ENCODE measurements around the gene HOXA1.

DNA sequence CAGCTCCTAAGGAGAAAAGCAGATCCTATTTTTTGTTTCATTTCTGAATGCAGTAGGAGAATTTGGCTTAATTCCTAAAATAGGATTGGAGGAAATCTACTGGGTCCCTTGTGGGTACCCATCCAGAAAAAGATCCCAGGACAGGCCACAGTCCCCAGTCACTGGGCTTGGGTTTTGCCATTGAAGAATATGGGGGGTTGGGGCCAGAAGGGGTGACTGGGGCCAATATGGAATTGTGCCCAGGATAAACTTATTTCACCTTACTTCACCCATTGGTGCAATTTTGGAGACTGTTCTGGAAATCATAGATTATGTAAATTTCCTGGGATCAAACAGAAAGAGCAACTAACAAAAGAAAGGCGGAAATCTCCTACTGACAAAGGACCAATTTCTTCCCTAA, 42.7 kb upstream of the HOXA1 start:
- TF ChIP-seq, protein P1, sequence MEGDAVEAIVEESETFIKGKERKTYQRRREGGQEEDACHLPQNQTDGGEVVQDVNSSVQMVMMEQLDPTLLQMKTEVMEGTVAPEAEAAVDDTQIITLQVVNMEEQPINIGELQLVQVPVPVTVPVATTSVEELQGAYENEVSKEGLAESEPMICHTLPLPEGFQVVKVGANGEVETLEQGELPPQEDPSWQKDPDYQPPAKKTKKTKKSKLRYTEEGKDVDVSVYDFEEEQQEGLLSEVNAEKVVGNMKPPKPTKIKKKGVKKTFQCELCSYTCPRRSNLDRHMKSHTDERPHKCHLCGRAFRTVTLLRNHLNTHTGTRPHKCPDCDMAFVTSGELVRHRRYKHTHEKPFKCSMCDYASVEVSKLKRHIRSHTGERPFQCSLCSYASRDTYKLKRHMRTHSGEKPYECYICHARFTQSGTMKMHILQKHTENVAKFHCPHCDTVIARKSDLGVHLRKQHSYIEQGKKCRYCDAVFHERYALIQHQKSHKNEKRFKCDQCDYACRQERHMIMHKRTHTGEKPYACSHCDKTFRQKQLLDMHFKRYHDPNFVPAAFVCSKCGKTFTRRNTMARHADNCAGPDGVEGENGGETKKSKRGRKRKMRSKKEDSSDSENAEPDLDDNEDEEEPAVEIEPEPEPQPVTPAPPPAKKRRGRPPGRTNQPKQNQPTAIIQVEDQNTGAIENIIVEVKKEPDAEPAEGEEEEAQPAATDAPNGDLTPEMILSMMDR (conservative IDR thresholded peaks at IDR 0.05; ENCODE audit: low read depth, low read length): no peak
- TF ChIP-seq EZH2phosphoT487 (IDR thresholded peaks at IDR 0.05; ENCODE audit: borderline replicate concordance, low read length) (no peak), EZH2 (IDR thresholded peaks at IDR 0.05; ENCODE audit: low read length, unreplicated experiment) (no peak)

All from PC-3 (cell line).